Prostate gland (tissue), 2 donors: ENCODE data around the gene C16orf96.

Source experiments
- CTCF ChIP-seq, 4 experiments: fragments of 200-600 bp in 2 of 4; fragments of 450-650 bp in 2 of 4; sonication (generic) in 2 of 4; IDR thresholded peaks; 1 replicate in 3 of 4; 2 replicates in 1 of 4; pipeline ENCODE4 v1.5.1; 2016 to 2019; ENCODE audit warnings: antibody characterized with exemption in 4 of 4, mild to moderate bottlenecking in 2 of 4, moderate library complexity in 2 of 4
- POLR2A ChIP-seq: fragments of 450-650 bp; IDR thresholded peaks from one replicate; pipeline ENCODE4 v1.6.1; 2016; ENCODE audit warnings: antibody characterized with exemption, mild to moderate bottlenecking

DNA sequence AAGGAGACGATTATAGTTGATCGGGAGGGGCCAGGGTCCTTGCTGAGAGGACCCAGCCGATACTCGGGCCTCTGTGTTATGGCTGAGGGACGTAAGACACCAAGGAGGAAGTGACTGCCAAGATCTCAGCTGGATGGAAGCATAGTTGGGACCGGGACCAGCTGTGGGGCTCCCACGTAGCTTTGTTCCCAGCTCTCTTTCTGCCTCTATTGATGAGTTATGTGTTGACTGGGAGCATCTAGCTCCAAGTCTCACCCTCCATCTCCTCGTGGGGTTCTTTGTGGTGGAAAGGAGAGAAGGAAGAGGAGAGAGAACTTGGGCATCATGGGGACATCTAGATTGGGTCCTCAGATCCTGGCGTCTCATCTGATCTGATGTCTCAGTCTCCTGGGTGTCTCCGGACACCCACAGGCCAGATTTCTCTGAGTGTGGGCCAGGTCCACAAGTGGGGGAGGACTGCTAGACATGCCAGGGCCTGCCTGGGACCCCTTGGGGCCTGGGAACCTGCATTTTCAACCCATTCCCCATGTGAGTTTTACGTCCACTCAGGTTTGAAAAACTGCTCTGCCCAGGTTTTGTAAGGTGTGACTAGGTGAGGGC lies 69.5 kb downstream of the C16orf96 start:
- TF ChIP-seq CTCF (IDR thresholded peaks at IDR 0.05), result no peak
- no peak for TF ChIP-seq POLR2A
